HG03045 (cell line): ENCODE results near the gene SLC9C1.

Experiments
- ATAC-seq: cut with Tn5 transposase; IDR thresholded peaks from one replicate; pipeline ENCODE4 v1.9.1; 2021; ENCODE audit warnings: mild to moderate bottlenecking, moderate library complexity; ENCODE audit not compliant: unreplicated experiment

SLC9C1 gene

GRCh38 chr3:112132975-112133448 lies 161.0 kb downstream of the SLC9C1 start, which contains the start of gene GCSAM:
TSS of gene GCSAM (minus strand) at chr3:112133248. CDS start at chr3:112133120, 128 bp downstream.
- ATAC-seq: peak; percentile 80

- ATAC-seq: peak; percentile 0
These were observed 161.5 kb downstream of the SLC9C1 start for GRCh38 chr3:112132554-112132953.

GRCh38 chr3:112132088-112132487 lies 161.9 kb downstream of the SLC9C1 start:
- no peak for ATAC-seq

- ATAC-seq: no peak
These were observed 162.9 kb downstream of the SLC9C1 start for GRCh38 chr3:112131111-112131510.

- ATAC-seq: no peak
These were observed 163.4 kb downstream of the SLC9C1 start for GRCh38 chr3:112130638-112130993.

GRCh38 chr3:112129925-112130637 lies 163.9 kb downstream of the SLC9C1 start:
- ATAC-seq: no peak

GRCh38 chr3:112128843-112129727 lies 164.9 kb downstream of the SLC9C1 start:
- peak; percentile 35 for ATAC-seq

GRCh38 chr3:112127522-112128494 lies 166.2 kb downstream of the SLC9C1 start:
- no peak for ATAC-seq

- ATAC-seq: no peak
These were observed 167.5 kb downstream of the SLC9C1 start for GRCh38 chr3:112126511-112126911.

GRCh38 chr3:112124907-112125607 lies 169.0 kb downstream of the SLC9C1 start:
- no peak for ATAC-seq

GRCh38 chr3:112123548-112123947 lies 170.5 kb downstream of the SLC9C1 start:
- ATAC-seq: no peak

GRCh38 chr3:112122870-112123269 lies 171.1 kb downstream of the SLC9C1 start:
- ATAC-seq: no peak

- no peak for ATAC-seq
These were observed 172.2 kb downstream of the SLC9C1 start for GRCh38 chr3:112121577-112122547.

- ATAC-seq: no peak
These were observed 173.8 kb downstream of the SLC9C1 start for GRCh38 chr3:112119962-112120836.

GRCh38 chr3:112117841-112118571 lies 176.0 kb downstream of the SLC9C1 start:
- ATAC-seq: peak; percentile 25

GRCh38 chr3:112117415-112117814 lies 176.6 kb downstream of the SLC9C1 start:
- no peak for ATAC-seq

GRCh38 chr3:112116748-112117186 lies 177.2 kb downstream of the SLC9C1 start:
- no peak for ATAC-seq
